Measurements from ENCODE around the gene SLC24A4.
A peak's percentile ranks its signal among the peaks of the same experiment; 100 is the strongest.

Gene SLC24A4

GRCh38 chr14:92452471-92452870 is 129.5 kb downstream of the SLC24A4 start:
- DNase-seq (ENCODE audit: low spot score): no peak
- H3K27ac ChIP-seq: no peak overlapping the region
- TF ChIP-seq, protein P1, sequence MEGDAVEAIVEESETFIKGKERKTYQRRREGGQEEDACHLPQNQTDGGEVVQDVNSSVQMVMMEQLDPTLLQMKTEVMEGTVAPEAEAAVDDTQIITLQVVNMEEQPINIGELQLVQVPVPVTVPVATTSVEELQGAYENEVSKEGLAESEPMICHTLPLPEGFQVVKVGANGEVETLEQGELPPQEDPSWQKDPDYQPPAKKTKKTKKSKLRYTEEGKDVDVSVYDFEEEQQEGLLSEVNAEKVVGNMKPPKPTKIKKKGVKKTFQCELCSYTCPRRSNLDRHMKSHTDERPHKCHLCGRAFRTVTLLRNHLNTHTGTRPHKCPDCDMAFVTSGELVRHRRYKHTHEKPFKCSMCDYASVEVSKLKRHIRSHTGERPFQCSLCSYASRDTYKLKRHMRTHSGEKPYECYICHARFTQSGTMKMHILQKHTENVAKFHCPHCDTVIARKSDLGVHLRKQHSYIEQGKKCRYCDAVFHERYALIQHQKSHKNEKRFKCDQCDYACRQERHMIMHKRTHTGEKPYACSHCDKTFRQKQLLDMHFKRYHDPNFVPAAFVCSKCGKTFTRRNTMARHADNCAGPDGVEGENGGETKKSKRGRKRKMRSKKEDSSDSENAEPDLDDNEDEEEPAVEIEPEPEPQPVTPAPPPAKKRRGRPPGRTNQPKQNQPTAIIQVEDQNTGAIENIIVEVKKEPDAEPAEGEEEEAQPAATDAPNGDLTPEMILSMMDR (IDR thresholded peaks at IDR 0.05): no peak
- H3K4me3 ChIP-seq: no peak overlapping the region

GRCh38 chr14:92453691-92454090 is 130.7 kb downstream of the SLC24A4 start:
- Histone ChIP-seq H3K27ac (no peak overlapping the region), H3K4me3 (no peak overlapping the region)
- TF ChIP-seq, protein P1 (IDR thresholded peaks at IDR 0.05): no peak
- no peak for DNase-seq (ENCODE audit: low spot score)

DNA sequence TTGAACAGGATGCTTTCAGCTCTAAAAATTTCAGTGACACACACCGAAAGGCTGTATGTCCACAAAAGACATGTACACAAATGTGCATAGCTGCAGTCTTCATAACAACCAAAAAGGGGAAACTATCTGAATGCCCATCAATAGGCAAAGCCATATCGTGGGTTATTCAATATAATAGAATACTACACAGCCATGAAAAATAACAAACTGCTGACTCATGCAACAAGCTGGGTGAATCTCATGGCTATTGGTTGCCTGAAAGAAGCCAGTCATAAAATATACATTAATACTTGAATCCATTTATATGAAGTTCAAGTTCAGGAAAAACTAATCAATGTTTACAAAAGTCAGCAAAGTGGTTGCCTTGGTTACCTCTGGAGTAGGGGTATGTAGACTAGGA is 132.3 kb downstream of the SLC24A4 start:
- DNase-seq (ENCODE audit: low spot score): no peak
- H3K4me3 ChIP-seq: no peak overlapping the region
- no peak overlapping the region for H3K27ac ChIP-seq
- TF ChIP-seq, protein P1 (IDR thresholded peaks at IDR 0.05): no peak

DNA sequence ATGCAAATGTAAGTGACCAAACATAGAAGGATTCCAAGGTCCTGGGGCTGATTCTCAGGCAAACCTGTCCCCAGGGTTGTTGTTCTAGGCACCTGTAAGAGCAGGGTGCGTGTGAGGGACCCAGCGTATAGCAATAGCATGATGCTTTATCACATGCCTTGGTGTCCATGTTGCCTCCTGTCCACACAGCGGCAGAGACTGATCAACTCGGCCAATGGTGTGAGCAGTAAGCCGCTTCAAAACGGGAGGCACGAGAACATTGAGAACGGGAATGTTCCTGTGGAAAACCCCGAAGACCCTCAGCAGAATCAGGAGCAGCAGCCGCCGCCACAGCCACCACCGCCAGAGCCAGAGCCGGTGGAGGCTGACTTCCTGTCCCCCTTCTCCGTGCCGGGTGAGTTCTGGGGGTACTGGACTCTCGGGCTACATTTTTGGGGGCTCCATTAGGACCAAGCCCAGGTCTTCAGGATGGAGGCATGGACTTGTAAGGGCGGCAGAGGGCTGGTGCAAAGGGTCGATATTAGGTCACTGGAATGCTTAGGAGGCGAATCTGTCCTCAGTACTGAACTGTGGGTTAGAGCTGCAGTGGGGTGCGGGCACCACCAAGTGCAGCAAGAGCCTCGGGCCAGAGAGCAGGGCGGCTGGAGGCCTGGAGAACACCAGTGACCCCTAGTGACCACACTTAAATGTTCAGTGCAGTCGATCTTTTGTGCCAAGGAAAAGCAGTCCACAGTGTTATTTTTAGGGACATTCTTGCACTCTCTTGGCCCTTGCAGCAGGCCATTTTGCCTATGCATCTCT is 133.4 kb downstream of the SLC24A4 start:
- DNase-seq (ENCODE audit: low spot score): peak; percentile 70
- TF ChIP-seq, protein P1 (IDR thresholded peaks at IDR 0.05): peak; percentile 65
- H3K27ac ChIP-seq: no peak overlapping the region
- H3K4me3 ChIP-seq: no peak overlapping the region

GRCh38 chr14:92457016-92457565 is 134.1 kb downstream of the SLC24A4 start:
- Histone ChIP-seq H3K4me3 (no peak overlapping the region), H3K27ac (no peak overlapping the region)
- no peak for DNase-seq (ENCODE audit: low spot score)
- TF ChIP-seq, protein P1 (IDR thresholded peaks at IDR 0.05): no peak

DNA sequence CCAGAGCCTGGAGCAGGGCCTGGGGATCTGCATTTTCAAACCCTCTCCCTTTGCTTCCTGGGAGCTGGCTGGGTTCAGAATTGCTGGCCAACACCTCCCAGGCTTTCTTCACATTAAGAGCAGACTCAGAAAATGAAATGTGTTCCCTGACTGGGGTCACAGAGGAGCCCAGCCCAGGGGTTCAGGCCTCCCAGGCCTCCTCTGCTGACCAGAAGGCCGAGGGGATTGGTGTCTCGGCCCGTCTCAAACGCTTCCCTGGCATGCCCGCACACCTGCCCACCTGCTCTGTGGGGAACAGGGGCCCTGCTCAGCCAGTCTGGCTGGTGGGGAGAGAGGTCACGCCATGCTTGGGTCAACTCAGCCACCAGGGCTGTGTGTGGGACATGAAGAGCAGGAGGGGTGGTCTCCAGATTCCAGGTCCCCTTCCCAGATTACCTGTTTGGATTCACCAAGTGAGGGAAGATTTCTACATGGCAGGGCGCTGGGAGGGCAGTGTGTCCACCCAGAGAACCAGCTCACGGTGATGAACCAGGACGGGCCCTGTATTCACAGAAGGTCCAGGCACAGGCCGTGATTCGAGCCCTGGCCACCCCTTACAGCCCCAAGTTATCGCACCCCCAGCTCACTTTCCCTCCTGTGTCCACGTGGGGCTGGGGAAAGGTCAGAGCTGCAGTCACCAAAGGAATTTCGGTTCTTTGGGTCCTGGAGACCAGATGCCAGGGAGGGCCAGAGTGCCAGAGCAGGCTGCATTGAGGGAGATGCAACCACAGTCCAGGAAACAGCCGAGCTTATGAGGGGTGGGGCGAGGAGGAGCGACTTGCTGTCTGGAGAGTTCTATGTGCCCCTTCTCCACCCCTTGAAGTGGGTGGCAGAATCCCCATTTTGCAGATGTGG is 135.4 kb downstream of the SLC24A4 start:
- peak; percentile 62 for DNase-seq (ENCODE audit: low spot score)
- H3K27ac ChIP-seq: no peak overlapping the region
- TF ChIP-seq, protein P1 (IDR thresholded peaks at IDR 0.05): no peak
- no peak overlapping the region for H3K4me3 ChIP-seq

Data from coronary artery (tissue), 2 donors.